HepG2 (cell line): ENCODE measurements around the gene TTC22. TPM values are rescaled to one million over a fixed set of nuclear protein-coding genes. Genes with fewer than 3 reads are reported as not detected.

Experiments
- ATRX ChIP-seq: sonication (generic); formaldehyde crosslinking; IDR thresholded peaks from 2 replicates; pipeline ENCODE4 v1.4.0; 2020; ENCODE audit warnings: missing genetic modification reagents, borderline replicate concordance
- BCL6 ChIP-seq: IDR thresholded peaks from 2 replicates; pipeline ENCODE4 v1.6.1; 2016; ENCODE audit warnings: missing genetic modification reagents, missing compliant biosample characterization
- CREB1 ChIP-seq, 2 experiments: fragments of 450-650 bp in 1 of 2; IDR thresholded peaks; 2 replicates each; pipeline ENCODE4 v1.6.1; 2016 to 2017; ENCODE audit warnings: control low read depth in 1 of 2, mild to moderate bottlenecking in 1 of 2, missing compliant biosample characterization in 1 of 2, missing genetic modification characterization in 1 of 2
- CREM ChIP-seq, 2 experiments: sonication (generic) in 1 of 2; formaldehyde crosslinking in 1 of 2; IDR thresholded peaks; 2 replicates each; pipeline versions ENCODE4 v1.4.0 to v1.6.1; 2016 to 2020; ENCODE audit warnings: antibody characterized with exemption in 1 of 2, mild to moderate bottlenecking in 1 of 2, missing genetic modification reagents in 1 of 2
- ETV6 ChIP-seq: sonication (generic); formaldehyde crosslinking; conservative IDR thresholded peaks from 2 replicates; pipeline ENCODE4 v1.4.0; 2020; ENCODE audit warnings: missing genetic modification reagents
- HOXA7 ChIP-seq: sonication (generic); formaldehyde crosslinking; IDR thresholded peaks from 2 replicates; pipeline ENCODE4 v1.8.1; 2022; ENCODE audit warnings: mild to moderate bottlenecking, missing genetic modification reagents, moderate library complexity
- HOXA9 ChIP-seq: sonication (generic); formaldehyde crosslinking; IDR thresholded peaks from 2 replicates; pipeline ENCODE4 v1.8.1; 2022; ENCODE audit warnings: missing genetic modification reagents, mild to moderate bottlenecking, moderate library complexity, borderline replicate concordance
- MBNL3 ChIP-seq: fragments of 250-450 bp; sonication (Bioruptor Pico); conservative IDR thresholded peaks from 2 replicates; pipeline ENCODE4 v1.8.0; 2022; ENCODE audit warnings: mild to moderate bottlenecking, inconsistent platforms
- MEF2D ChIP-seq: sonication (generic); formaldehyde crosslinking; IDR thresholded peaks from 2 replicates; pipeline ENCODE4 v1.5.1; 2020; ENCODE audit warnings: mild to moderate bottlenecking, missing genetic modification reagents
- MLLT10 ChIP-seq: sonication (generic); formaldehyde crosslinking; IDR thresholded peaks from 2 replicates; pipeline ENCODE4 v1.4.0; 2020; ENCODE audit warnings: missing genetic modification reagents
- MTA3 ChIP-seq: sonication (generic); formaldehyde crosslinking; IDR thresholded peaks from 2 replicates; pipeline ENCODE4 v1.4.0; 2020; ENCODE audit warnings: missing genetic modification reagents
- REXO4 ChIP-seq: sonication (generic); formaldehyde crosslinking; IDR thresholded peaks from 2 replicates; pipeline ENCODE4 v1.8.0; 2022; ENCODE audit warnings: missing genetic modification reagents, mild to moderate bottlenecking, borderline replicate concordance
- RFX3 ChIP-seq: IDR thresholded peaks from 2 replicates; pipeline ENCODE4 v1.6.1; 2016; ENCODE audit warnings: missing biosample characterization, missing genetic modification reagents
- RFXAP ChIP-seq: sonication (generic); formaldehyde crosslinking; IDR thresholded peaks from 2 replicates; pipeline ENCODE4 v1.4.0; 2020; ENCODE audit warnings: missing genetic modification reagents, borderline replicate concordance
- ZNF224 ChIP-seq: sonication (generic); formaldehyde crosslinking; IDR thresholded peaks from 2 replicates; pipeline ENCODE4 v1.5.0; 2020; ENCODE audit warnings: mild to moderate bottlenecking, missing genetic modification reagents
- ZNF383 ChIP-seq: sonication (generic); formaldehyde crosslinking; IDR thresholded peaks from 2 replicates; pipeline ENCODE4 v1.4.0; 2020; ENCODE audit warnings: missing genetic modification reagents, mild to moderate bottlenecking, borderline replicate concordance
- ZNF567 ChIP-seq: sonication (generic); formaldehyde crosslinking; IDR thresholded peaks from 2 replicates; pipeline ENCODE4 v1.8.1; 2023; ENCODE audit warnings: mild to moderate bottlenecking, missing genetic modification reagents, borderline replicate concordance
- ZNF790 ChIP-seq: sonication (generic); formaldehyde crosslinking; IDR thresholded peaks from 2 replicates; pipeline ENCODE4 v1.8.0; 2022; ENCODE audit warnings: missing genetic modification reagents, mild to moderate bottlenecking, borderline replicate concordance
- ZNF839 ChIP-seq: sonication (generic); formaldehyde crosslinking; IDR thresholded peaks from 2 replicates; pipeline ENCODE4 v1.4.0; 2020; ENCODE audit warnings: missing genetic modification reagents, mild to moderate bottlenecking, borderline replicate concordance
- polyA plus RNA-seq, 8 experiments: library from polyadenylated mRNA; depleted of rRNA in 3 of 8; stranded (reverse) in 7 of 8; unstranded in 1 of 8; fragments of >200 nt; fragmentation: Illumina TruSeq in 4 of 8; extraction: Trizol in 4 of 8; gene quantifications; 2 replicates each; pipeline versions ENCODE4 v1.2.1 to v1.2.3, GENCODE V29; 2011 to 2016; ENCODE audit warnings: low read depth in 4 of 8, missing spikeins in 1 of 8, mixed read lengths in 1 of 8; ENCODE audit not compliant: insufficient read depth in 1 of 8
- total RNA-seq, 5 experiments: library from RNA; depleted of rRNA; stranded (reverse); fragments of >200 nt; fragmentation: Illumina TruSeq; extraction: Trizol; gene quantifications; 2 replicates each; pipeline ENCODE4 v1.2.3, GENCODE V29; 2016; ENCODE audit warnings: low read depth in 1 of 5
- TF ChIP-seq, protein P1 (sequence below): sonication (generic); formaldehyde crosslinking; IDR thresholded peaks from 2 replicates; pipeline ENCODE4 v1.5.0; 2020; ENCODE audit warnings: mild to moderate bottlenecking, low read depth, missing genetic modification reagents, borderline replicate concordance
- TF ChIP-seq, protein P2 (sequence below): sonication (generic); formaldehyde crosslinking; IDR thresholded peaks from 2 replicates; pipeline ENCODE4 v1.5.0; 2020; ENCODE audit warnings: mild to moderate bottlenecking, missing genetic modification reagents
- TF ChIP-seq, protein P3 (sequence below): IDR thresholded peaks from 2 replicates; pipeline ENCODE4 v1.6.1; 2016; ENCODE audit warnings: low read depth, control low read depth
- TF ChIP-seq, protein P4 (sequence below): sonication (generic); formaldehyde crosslinking; IDR thresholded peaks from 2 replicates; pipeline ENCODE4 v1.9.0; 2021; ENCODE audit warnings: missing genetic modification reagents, borderline replicate concordance

Gene TTC22
- total and polyA plus RNA-seq, 2 of the 13 experiments (the other 11 are each of a cell fraction or from before 2014, with no cell fraction given): not detected

DNA sequence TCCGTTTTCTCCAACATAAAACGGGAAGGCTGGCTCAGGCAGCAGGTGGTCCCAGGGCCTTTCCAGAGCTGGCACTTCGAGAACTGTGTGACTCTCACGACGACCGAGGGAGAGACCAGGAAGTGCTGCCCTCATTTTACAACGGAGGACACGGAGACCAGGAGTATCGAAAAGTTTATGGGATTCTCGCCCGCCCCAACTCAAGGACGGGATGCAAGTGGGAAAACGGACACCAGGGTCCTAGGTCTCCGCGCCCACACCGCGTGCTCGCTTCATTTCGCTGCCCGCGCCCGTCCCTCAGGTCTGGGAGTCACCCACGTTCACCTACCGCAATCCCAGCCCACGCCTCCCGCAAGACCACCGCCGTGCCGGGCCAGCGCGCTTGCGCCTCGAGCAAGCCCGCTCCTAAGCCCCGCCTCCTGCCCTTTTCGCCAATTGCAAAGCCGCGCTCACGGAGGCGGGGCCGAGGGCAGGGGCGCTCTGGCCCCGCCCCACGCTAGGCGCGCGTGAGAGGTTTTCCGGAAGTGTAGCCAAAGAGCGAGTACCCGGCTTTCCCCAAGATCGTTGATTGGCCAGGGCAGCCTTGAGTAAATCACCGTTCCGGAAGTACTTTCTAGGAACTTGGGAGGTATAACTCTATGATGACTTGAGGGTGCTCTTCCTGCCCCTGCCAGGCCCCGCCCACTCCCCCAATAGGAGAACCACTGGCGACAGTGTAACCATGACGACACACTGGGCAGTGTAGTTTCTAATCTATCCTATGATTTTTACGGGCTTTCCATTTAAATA lies 36.8 kb downstream of the TTC22 start, which contains the start of gene PARS2 (continued):
- TF ChIP-seq, protein P1, sequence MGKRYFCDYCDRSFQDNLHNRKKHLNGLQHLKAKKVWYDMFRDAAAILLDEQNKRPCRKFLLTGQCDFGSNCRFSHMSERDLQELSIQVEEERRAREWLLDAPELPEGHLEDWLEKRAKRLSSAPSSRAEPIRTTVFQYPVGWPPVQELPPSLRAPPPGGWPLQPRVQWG (CRISPR knock-in tag): no peak
- TF ChIP-seq, protein P2, sequence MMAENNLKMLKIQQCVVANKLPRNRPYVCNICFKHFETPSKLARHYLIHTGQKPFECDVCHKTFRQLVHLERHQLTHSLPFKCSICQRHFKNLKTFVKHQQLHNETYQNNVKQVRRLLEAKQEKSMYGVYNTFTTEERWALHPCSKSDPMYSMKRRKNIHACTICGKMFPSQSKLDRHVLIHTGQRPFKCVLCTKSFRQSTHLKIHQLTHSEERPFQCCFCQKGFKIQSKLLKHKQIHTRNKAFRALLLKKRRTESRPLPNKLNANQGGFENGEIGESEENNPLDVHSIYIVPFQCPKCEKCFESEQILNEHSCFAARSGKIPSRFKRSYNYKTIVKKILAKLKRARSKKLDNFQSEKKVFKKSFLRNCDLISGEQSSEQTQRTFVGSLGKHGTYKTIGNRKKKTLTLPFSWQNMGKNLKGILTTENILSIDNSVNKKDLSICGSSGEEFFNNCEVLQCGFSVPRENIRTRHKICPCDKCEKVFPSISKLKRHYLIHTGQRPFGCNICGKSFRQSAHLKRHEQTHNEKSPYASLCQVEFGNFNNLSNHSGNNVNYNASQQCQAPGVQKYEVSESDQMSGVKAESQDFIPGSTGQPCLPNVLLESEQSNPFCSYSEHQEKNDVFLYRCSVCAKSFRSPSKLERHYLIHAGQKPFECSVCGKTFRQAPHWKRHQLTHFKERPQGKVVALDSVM (CRISPR knock-in tag): peak; percentile 41; the same call in 1 of the 2 replicates
- TF ChIP-seq HOXA7 (CRISPR knock-in tag): no peak
- TF ChIP-seq MEF2D (CRISPR knock-in tag): no peak
- TF ChIP-seq ETV6: no peak
- TF ChIP-seq, protein P3, sequence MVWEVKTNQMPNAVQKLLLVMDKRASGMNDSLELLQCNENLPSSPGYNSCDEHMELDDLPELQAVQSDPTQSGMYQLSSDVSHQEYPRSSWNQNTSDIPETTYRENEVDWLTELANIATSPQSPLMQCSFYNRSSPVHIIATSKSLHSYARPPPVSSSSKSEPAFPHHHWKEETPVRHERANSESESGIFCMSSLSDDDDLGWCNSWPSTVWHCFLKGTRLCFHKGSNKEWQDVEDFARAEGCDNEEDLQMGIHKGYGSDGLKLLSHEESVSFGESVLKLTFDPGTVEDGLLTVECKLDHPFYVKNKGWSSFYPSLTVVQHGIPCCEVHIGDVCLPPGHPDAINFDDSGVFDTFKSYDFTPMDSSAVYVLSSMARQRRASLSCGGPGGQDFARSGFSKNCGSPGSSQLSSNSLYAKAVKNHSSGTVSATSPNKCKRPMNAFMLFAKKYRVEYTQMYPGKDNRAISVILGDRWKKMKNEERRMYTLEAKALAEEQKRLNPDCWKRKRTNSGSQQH (CRISPR knock-in tag): 0 out of 2 replicates have a peak, but pooled peaks have one; percentile 33
- TF ChIP-seq ZNF383 (CRISPR knock-in tag): no peak
- no peak for TF ChIP-seq REXO4 (CRISPR knock-in tag)
- TF ChIP-seq MTA3 (CRISPR knock-in tag): no peak
- TF ChIP-seq CREB1 (IDR thresholded peaks at IDR 0.05): peak; percentile 81
- TF ChIP-seq CREB1 (CRISPR knock-in tag; IDR thresholded peaks at IDR 0.05): peak; percentile 92
- TF ChIP-seq RFXAP (CRISPR knock-in tag): peak; percentile 68
- TF ChIP-seq MBNL3 (CRISPR knock-in tag): no peak
- TF ChIP-seq ATRX (CRISPR knock-in tag): no peak
- no peak for TF ChIP-seq HOXA9 (CRISPR knock-in tag)
- 0 out of 2 replicates have a peak, but pooled peaks have one; percentile 23 for TF ChIP-seq ZNF790 (CRISPR knock-in tag)
- TF ChIP-seq, protein P4, sequence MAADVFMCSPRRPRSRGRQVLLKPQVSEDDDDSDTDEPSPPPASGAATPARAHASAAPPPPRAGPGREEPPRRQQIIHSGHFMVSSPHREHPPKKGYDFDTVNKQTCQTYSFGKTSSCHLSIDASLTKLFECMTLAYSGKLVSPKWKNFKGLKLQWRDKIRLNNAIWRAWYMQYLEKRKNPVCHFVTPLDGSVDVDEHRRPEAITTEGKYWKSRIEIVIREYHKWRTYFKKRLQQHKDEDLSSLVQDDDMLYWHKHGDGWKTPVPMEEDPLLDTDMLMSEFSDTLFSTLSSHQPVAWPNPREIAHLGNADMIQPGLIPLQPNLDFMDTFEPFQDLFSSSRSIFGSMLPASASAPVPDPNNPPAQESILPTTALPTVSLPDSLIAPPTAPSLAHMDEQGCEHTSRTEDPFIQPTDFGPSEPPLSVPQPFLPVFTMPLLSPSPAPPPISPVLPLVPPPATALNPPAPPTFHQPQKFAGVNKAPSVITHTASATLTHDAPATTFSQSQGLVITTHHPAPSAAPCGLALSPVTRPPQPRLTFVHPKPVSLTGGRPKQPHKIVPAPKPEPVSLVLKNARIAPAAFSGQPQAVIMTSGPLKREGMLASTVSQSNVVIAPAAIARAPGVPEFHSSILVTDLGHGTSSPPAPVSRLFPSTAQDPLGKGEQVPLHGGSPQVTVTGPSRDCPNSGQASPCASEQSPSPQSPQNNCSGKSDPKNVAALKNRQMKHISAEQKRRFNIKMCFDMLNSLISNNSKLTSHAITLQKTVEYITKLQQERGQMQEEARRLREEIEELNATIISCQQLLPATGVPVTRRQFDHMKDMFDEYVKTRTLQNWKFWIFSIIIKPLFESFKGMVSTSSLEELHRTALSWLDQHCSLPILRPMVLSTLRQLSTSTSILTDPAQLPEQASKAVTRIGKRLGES (CRISPR knock-in tag): no peak
- peak; percentile 88 for TF ChIP-seq RFX3 (CRISPR knock-in tag)
- TF ChIP-seq MLLT10 (CRISPR knock-in tag): no peak
- peak; percentile 76; the same call in 1 of the 2 replicates for TF ChIP-seq ZNF224 (CRISPR knock-in tag)
- peak; percentile 48; the same call in 1 of the 2 replicates for TF ChIP-seq CREM (IDR thresholded peaks at IDR 0.05)
- TF ChIP-seq CREM (CRISPR knock-in tag; IDR thresholded peaks at IDR 0.05): no peak
- no peak for TF ChIP-seq ZNF567 (CRISPR knock-in tag)
- peak; percentile 79 for TF ChIP-seq BCL6 (CRISPR knock-in tag)
- TF ChIP-seq ZNF839 (CRISPR knock-in tag): no peak
